Cardiac fibroblast (primary cell): ENCODE data around the gene CEP63.
A peak's percentile ranks its signal among the peaks of the same experiment; 100 is the strongest.

ENCODE experiments used
- DNase-seq, 2 donors: peaks; one replicate each; pipeline versions ENCODE4 v3.0.0 to v3.0.0-alpha.2; 2010; ENCODE audit warnings: low read depth in 2 of 2
- H3K4me3 ChIP-seq, 2 donors: replicated peaks in 1 of 2; 1 replicate in 1 of 2; 2 replicates in 1 of 2; pipeline ENCODE4 v1.5.1; 2011; ENCODE audit warnings: low read depth in 2 of 2, low read length in 2 of 2, mild to moderate bottlenecking in 2 of 2, moderate library complexity in 1 of 2
- TF ChIP-seq, protein P1 (sequence below): IDR thresholded peaks from one replicate; pipeline ENCODE4 v1.5.1; 2011; ENCODE audit warnings: low read depth, mild to moderate bottlenecking, low read length, inconsistent platforms

CEP63 gene

DNA sequence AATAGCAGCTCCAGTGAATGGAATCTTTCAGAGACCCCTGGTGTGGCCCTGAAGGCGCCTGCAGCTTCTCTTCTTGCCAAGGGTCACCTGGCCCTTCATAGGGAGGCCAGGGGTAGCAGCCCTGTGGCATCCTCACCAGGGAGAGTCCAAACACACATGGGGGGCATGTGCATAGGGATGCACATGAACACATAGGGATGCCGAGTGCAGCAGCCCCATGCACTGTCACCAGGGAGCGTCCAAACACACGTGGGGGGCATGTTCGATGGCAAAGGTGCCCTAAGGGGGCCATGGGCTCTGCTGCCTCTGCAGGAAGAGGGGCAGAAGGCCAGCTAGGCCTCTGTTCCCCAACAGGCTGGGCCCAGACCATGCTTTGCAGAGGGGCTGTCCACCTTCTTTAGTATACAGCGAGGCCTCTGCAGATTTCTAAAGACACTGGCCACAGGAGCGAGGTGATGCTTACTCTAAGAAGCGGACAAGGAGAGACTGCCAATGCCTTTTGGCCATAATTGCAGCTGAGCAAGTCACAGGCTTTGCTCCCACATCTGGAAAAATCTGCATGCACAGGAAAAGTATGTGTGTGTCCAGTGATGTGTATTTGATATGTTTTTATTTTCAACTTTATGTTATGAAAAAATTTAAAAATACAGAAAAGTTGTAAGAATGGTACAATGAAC lies 21.0 kb upstream of the CEP63 start:
- no peak overlapping the region for H3K4me3 ChIP-seq
- TF ChIP-seq, protein P1, sequence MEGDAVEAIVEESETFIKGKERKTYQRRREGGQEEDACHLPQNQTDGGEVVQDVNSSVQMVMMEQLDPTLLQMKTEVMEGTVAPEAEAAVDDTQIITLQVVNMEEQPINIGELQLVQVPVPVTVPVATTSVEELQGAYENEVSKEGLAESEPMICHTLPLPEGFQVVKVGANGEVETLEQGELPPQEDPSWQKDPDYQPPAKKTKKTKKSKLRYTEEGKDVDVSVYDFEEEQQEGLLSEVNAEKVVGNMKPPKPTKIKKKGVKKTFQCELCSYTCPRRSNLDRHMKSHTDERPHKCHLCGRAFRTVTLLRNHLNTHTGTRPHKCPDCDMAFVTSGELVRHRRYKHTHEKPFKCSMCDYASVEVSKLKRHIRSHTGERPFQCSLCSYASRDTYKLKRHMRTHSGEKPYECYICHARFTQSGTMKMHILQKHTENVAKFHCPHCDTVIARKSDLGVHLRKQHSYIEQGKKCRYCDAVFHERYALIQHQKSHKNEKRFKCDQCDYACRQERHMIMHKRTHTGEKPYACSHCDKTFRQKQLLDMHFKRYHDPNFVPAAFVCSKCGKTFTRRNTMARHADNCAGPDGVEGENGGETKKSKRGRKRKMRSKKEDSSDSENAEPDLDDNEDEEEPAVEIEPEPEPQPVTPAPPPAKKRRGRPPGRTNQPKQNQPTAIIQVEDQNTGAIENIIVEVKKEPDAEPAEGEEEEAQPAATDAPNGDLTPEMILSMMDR = no peak

DNA sequence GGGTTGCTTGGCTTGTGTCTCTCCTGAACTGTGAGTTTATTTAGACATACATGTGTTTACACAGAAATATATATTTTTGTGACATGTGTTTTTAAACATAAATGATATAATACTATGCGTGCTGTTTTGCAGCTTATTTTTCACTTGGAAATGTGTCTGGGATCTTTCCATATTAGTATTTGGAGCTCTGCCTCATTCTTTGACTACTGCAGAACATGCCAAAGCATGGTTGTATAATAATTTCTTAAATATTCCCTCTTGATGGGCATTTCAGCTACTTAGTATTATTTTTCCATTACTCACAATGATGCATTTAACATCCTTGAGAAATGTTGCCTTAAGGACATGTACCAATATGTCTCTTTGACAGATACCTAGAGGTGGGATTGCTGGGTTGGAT lies 19.5 kb upstream of the CEP63 start:
- DNase-seq = no peak
- no peak overlapping the region for H3K4me3 ChIP-seq
- TF ChIP-seq, protein P1 = no peak

More for the DNA sequence above, 21.0 kb upstream of the CEP63 start:
- DNase-seq = no peak

DNA sequence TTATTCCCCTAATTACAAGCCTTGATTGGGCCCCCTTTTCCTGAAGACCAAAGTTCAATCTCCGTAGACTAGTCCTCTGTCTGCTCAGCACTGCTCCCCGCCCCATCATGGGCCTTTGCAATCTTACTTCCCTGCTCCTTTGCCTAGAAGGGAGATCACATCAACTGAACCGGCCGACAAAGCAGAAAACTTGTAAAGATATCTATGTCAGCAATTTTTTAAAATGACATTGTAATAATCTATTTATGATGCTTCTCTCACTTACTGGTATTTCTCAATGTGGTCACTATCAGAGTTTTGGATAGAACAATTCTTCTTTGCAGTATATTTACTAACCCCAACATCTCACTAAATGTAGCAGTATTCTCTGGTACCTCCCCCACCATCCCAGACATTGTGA lies 17.3 kb upstream of the CEP63 start:
- TF ChIP-seq, protein P1 = no peak
- no peak for DNase-seq
- H3K4me3 ChIP-seq = no peak overlapping the region

DNA sequence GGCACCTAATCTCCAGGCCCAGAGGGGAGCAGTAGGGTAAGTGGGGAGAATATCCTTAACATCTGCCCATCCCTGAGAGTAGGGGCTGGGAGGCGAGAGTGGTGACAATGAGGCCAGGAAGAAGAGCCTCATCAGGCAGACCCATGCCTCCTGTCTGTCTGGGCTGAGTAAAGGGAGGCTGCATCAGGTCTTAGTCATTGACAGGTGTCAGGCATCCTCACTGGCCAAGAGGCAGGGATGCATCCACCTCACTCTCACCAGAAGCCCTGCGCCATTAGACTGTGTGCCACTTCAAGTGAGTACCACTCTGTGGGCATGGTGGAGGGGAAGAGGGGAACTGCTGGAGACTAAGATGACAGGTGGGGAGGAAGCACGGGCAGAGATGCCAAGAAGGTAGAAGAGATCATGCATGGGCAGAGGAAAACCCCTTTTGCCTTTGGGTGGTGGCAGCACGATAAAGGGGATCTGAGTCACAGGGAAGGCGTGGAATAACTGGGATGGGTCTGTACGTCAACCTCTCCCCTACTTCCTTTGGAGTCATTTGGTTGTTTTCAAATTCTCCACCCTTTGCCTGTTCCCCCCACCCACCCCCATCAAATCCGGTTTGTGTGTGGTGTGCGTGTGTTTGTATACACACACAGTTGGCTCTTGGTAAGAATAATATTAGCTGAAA lies 14.2 kb upstream of the CEP63 start:
- TF ChIP-seq, protein P1 = no peak
- H3K4me3 ChIP-seq = no peak overlapping the region
- peak; percentile 76 to 84 for DNase-seq

DNA sequence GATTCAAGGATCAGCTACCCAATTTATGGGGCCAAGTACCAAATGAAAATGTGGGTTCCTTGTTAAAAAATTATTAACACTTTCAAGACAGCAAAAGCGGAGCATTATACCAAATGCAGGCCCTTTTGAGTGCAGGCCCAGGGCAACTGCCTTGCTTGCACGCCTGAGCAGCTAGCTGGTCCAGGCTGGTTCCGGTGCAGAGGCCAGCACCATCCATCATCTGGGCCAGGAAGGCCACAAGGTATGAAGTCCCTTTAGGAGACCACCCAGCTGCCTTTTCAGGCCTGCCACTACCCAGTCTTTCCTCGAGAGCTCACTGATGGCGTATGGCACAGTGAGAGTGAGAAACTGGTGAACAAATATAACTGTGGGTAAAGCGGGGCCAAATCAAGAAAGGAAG lies 13.0 kb upstream of the CEP63 start:
- H3K4me3 ChIP-seq = no peak overlapping the region
- TF ChIP-seq, protein P1 = no peak
- DNase-seq = no peak

DNA sequence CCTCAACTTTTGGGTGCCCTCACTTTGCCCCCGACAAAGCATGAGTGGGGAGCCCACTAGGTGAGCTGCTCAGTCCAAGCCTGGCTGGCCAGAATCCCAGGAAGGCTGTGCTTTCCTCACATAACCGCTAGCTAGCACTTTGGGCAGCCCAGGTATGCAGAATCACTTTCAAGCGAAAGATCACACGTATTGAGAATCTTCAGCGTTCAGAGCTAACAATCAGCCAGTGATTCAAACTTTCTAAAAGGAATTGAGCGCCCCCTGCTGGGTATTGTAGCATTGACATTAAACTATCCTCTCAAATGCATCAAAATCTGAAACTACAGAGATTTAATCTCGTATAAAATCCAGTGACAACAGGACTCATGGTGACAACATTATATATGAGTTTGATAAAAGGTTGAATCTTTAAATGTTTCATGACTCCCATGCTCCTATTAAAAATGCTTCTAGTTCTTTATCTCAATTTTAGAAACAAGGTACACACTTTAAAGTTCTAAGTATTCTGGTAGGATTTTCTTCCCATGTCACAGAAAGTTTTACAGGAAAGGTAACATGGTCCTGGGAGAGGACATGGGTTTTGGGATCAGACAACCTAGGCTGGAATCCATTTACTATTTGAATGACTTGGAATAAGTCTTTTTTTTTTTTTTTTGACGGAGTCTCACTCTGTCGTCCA lies 11.8 kb upstream of the CEP63 start:
- TF ChIP-seq, protein P1 = peak; percentile 55
- DNase-seq = peak; percentile 80 to 87
- no peak overlapping the region for H3K4me3 ChIP-seq
